DOHH2 (cell line): Measurements from ENCODE around the gene L3MBTL3.

ENCODE experiments used
- H3F3A ChIP-seq: fragments of 200-600 bp; sonication (generic), shearing (Covaris generic); 2 replicates; pipeline ENCODE4 v1.6.0; 2016; ENCODE audit warnings: antibody characterized with exemption, mild to moderate bottlenecking; ENCODE audit not compliant: control insufficient read depth, insufficient read depth
- H3K27ac ChIP-seq: fragments of 200-600 bp; sonication (generic); 2 replicates; pipeline ENCODE4 v1.5.1; 2014; ENCODE audit warnings: low read depth, mild to moderate bottlenecking, low read length, moderate library complexity
- H3K27me3 ChIP-seq: fragments of 200-600 bp; sonication (generic); 2 replicates; pipeline ENCODE4 v1.6.1; 2014; ENCODE audit warnings: mild to moderate bottlenecking, low read length, mixed read lengths; ENCODE audit not compliant: control insufficient read depth
- H3K36me3 ChIP-seq: fragments of 200-600 bp; sonication (generic); 2 replicates; pipeline ENCODE4 v1.6.1; 2014; ENCODE audit warnings: mild to moderate bottlenecking, low read length, moderate library complexity, mixed read lengths; ENCODE audit not compliant: control insufficient read depth
- H3K4me1 ChIP-seq: fragments of 200-600 bp; sonication (generic); 2 replicates; pipeline ENCODE4 v1.6.1; 2014; ENCODE audit warnings: mild to moderate bottlenecking, low read length, mixed read lengths; ENCODE audit not compliant: control insufficient read depth
- H3K4me2 ChIP-seq: fragments of 200-600 bp; sonication (generic); 2 replicates; pipeline ENCODE4 v1.6.0; 2014; ENCODE audit warnings: mild to moderate bottlenecking, low read length, moderate library complexity
- H3K4me3 ChIP-seq: fragments of 200-600 bp; sonication (generic); 2 replicates; pipeline ENCODE4 v1.5.1; 2014; ENCODE audit warnings: mild to moderate bottlenecking, low read length, mixed read lengths
- H3K79me2 ChIP-seq: fragments of 200-600 bp; sonication (generic); 2 replicates; pipeline ENCODE4 v1.6.1; 2014; ENCODE audit warnings: mild to moderate bottlenecking, low read length, mixed read lengths; ENCODE audit not compliant: control insufficient read depth
- H3K9me2 ChIP-seq: fragments of 200-600 bp; sonication (generic); replicated peaks from 2 replicates; pipeline ENCODE4 v1.6.1; 2014; ENCODE audit warnings: mild to moderate bottlenecking, low read length, mixed read lengths; ENCODE audit not compliant: control insufficient read depth
- H3K9me3 ChIP-seq: fragments of 200-600 bp; sonication (generic); 2 replicates; pipeline ENCODE4 v1.6.1; 2014; ENCODE audit warnings: antibody characterized with exemption, low read length, mixed read lengths; ENCODE audit not compliant: control insufficient read depth, insufficient read depth
- H4K20me1 ChIP-seq: fragments of 200-600 bp; sonication (generic); 2 replicates; pipeline ENCODE4 v1.6.0; 2014; ENCODE audit warnings: low read depth, mild to moderate bottlenecking, antibody characterized with exemption, low read length, moderate library complexity; ENCODE audit not compliant: control insufficient read depth, insufficient read depth
- CTCF ChIP-seq: fragments of 200-600 bp; sonication (generic); IDR thresholded peaks from one replicate; pipeline ENCODE4 v1.5.1; 2014; ENCODE audit warnings: antibody characterized with exemption, mild to moderate bottlenecking, low read depth, low read length; ENCODE audit not compliant: poor library complexity, severe bottlenecking
- EZH2phosphoT487 ChIP-seq: fragments of 200-600 bp; sonication (generic); IDR thresholded peaks from 2 replicates; pipeline ENCODE4 v1.6.1; 2017; ENCODE audit warnings: borderline replicate concordance, mild to moderate bottlenecking, antibody characterized with exemption, low read length, moderate library complexity, mixed read lengths

The L3MBTL3 gene

GRCh38 chr6:130018292-130018743, at the start of gene L3MBTL3:
Gene L3MBTL3, plus strand, starts transcription at chr6:130018581. Its CDS starts 24,119 bp downstream, at chr6:130042700.
- Histone ChIP-seq H3K9me2 (no peaks in the 10 kb centered on the region), H3K27ac (peak within 1 kb of the TSS; percentile 42), H3F3A (no peaks in the 10 kb centered on the region), H3K27me3 (peaks cover 2% of the 10 kb centered on the region; the same call in 1 of the 2 replicates), H4K20me1 (no peaks in the 10 kb centered on the region), H3K4me1 (peaks cover 11% of the 10 kb centered on the region), H3K4me2 (peak within 1 kb of the TSS; percentile 87), H3K4me3 (peak within 1 kb of the TSS; percentile 92), H3K9me3 (no peaks in the 10 kb centered on the region), H3K79me2 (peaks cover 16% of the 10 kb centered on the region), H3K36me3 (peaks cover 4% of the 10 kb centered on the region; the same call in 1 of the 2 replicates)
- TF ChIP-seq CTCF = no peak
- no peak for TF ChIP-seq EZH2phosphoT487

GRCh38 chr6:129969064-129969463, 49.3 kb upstream of the L3MBTL3 start:
- Histone ChIP-seq H3K79me2 (no peaks in the 10 kb centered on the region), H4K20me1 (no peaks in the 10 kb centered on the region), H3K4me3 (no peak overlapping the region), H3F3A (no peaks in the 10 kb centered on the region), H3K36me3 (no peaks in the 10 kb centered on the region), H3K4me2 (no peak overlapping the region), H3K27ac (no peak overlapping the region), H3K9me3 (no peaks in the 10 kb centered on the region), H3K9me2 (no peaks in the 10 kb centered on the region), H3K4me1 (no peaks in the 10 kb centered on the region), H3K27me3 (0 out of 2 replicates have a peak, but pooled peaks cover 2% of the 10 kb centered on the region)
- TF ChIP-seq CTCF = no peak
- no peak for TF ChIP-seq EZH2phosphoT487

- Histone ChIP-seq H3K4me2 (no peak overlapping the region), H4K20me1 (no peaks in the 10 kb centered on the region), H3K36me3 (no peaks in the 10 kb centered on the region), H3K79me2 (no peaks in the 10 kb centered on the region), H3F3A (no peaks in the 10 kb centered on the region), H3K9me2 (no peaks in the 10 kb centered on the region), H3K4me3 (no peak overlapping the region), H3K27ac (no peak overlapping the region), H3K27me3 (no peaks in the 10 kb centered on the region), H3K4me1 (no peaks in the 10 kb centered on the region), H3K9me3 (no peaks in the 10 kb centered on the region)
- no peak for TF ChIP-seq EZH2phosphoT487
- no peak for TF ChIP-seq CTCF
Measured at GRCh38 chr6:129976110-129976509, 42.3 kb upstream of the L3MBTL3 start.
